ENCODE data around the gene CPT1B.

DNA sequence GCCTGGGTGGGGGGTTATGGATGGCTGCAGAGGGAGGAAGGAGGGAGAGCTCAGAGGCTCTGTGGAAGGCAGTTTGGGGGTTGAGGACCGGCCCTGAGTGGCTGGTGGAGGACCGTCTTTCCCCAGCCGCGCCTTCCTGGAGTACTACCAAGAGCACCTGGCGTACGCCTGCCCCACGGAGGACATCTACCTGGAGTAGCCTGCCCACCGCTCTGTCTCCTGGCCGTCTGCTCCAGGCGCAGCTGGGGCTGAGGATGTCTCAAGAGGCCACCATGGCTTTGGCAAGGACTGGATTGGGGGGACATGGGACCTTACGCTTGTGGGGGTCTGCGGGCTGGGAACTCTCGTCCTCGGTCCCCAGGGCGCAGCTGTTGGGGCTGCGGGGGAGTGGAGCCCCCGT lies 32.4 kb upstream of the CPT1B start:
- TF ChIP-seq, protein P1, sequence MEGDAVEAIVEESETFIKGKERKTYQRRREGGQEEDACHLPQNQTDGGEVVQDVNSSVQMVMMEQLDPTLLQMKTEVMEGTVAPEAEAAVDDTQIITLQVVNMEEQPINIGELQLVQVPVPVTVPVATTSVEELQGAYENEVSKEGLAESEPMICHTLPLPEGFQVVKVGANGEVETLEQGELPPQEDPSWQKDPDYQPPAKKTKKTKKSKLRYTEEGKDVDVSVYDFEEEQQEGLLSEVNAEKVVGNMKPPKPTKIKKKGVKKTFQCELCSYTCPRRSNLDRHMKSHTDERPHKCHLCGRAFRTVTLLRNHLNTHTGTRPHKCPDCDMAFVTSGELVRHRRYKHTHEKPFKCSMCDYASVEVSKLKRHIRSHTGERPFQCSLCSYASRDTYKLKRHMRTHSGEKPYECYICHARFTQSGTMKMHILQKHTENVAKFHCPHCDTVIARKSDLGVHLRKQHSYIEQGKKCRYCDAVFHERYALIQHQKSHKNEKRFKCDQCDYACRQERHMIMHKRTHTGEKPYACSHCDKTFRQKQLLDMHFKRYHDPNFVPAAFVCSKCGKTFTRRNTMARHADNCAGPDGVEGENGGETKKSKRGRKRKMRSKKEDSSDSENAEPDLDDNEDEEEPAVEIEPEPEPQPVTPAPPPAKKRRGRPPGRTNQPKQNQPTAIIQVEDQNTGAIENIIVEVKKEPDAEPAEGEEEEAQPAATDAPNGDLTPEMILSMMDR (IDR thresholded peaks at IDR 0.05) = no peak
- TF ChIP-seq EP300 (IDR thresholded peaks at IDR 0.05) (no peak), POLR2A (IDR thresholded peaks at IDR 0.05; ENCODE audit: low read depth) (no peak), POLR2AphosphoS5 (IDR thresholded peaks at IDR 0.05) (no peak)

Measured in esophagus muscularis mucosa (tissue), 4 donors.